Measurements from ENCODE around the gene TMEM79. TPM values are rescaled to one million over a fixed set of nuclear protein-coding genes. Genes with fewer than 3 reads are reported as not detected.

The TMEM79 gene, protein sequence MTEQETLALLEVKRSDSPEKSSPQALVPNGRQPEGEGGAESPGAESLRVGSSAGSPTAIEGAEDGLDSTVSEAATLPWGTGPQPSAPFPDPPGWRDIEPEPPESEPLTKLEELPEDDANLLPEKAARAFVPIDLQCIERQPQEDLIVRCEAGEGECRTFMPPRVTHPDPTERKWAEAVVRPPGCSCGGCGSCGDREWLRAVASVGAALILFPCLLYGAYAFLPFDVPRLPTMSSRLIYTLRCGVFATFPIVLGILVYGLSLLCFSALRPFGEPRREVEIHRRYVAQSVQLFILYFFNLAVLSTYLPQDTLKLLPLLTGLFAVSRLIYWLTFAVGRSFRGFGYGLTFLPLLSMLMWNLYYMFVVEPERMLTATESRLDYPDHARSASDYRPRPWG
- polyA plus RNA-seq (2013): 3.2 and 3.8 TPM in 2 replicates

DNA sequence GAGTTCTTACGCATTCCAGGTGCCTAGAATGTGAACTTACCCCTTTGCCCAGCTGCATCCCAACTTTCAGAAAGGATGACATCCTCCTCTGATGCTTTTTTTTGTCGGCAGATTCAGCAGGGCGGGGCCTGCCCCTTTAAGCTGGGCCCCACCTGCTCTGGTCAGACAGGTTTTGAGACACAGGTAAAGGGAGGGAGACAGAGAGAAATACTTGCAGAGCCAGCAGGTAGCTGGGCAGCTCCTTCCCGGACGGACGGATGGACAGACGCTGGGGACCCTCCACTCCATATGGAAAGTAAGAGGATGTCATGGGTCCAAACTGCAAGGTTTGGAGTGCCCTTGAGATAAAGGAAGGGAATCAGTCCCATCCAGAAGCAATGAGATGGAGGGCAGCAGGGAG lies at the start of gene TMEM79:
Gene TMEM79, plus strand, starts transcription at position 214 of the 400 bp plus-strand sequence. CDS start 902 bp downstream, outside the sequence.
- Histone ChIP-seq H4K12ac (ENCODE audit: low read depth, low read length) (peak within 1 kb of the TSS; percentile 90), H3K79me1 (ENCODE audit: low read length) (peaks cover 5% of the 10 kb centered on the region), H2BK12ac (ENCODE audit: low read length) (peak within 1 kb of the TSS; percentile 34), H2AFZ (ENCODE audit: insufficient read depth, low read length, poor library complexity) (peak within 1 kb of the TSS; percentile 66), H2BK120ac (ENCODE audit: insufficient read depth, low read length, poor library complexity) (peak within 1 kb of the TSS; percentile 50), H4K91ac (ENCODE audit: low read depth, low read length) (peak within 1 kb of the TSS; percentile 84), H3K4me2 (ENCODE audit: low read length) (peak within 1 kb of the TSS; percentile 81), H2AK5ac (ENCODE audit: low read length) (peak within 1 kb of the TSS; percentile 36), H3K4me1 (ENCODE audit: control insufficient read depth in 1 of 2, insufficient read depth in 2 of 2, low read length in 2 of 2) (peaks cover 20 to 21% of the 10 kb centered on the region in 2 experiments), H3K79me2 (ENCODE audit: control insufficient read depth, insufficient read depth, low read length, poor library complexity) (peaks cover 20% of the 10 kb centered on the region), H3K9ac (ENCODE audit: low read length) (no peak within 1 kb of the TSS), H3K4me3 (ENCODE audit: low read depth, low read length) (no peak within 1 kb of the TSS), H3K14ac (ENCODE audit: low read length) (peak within 1 kb of the TSS; percentile 81), H3K23ac (ENCODE audit: low read length) (no peak within 1 kb of the TSS), H3K18ac (ENCODE audit: low read length) (peak within 1 kb of the TSS; percentile 93), H3K27ac (ENCODE audit: low read depth, low read length) (peak within 1 kb of the TSS; percentile 60), H3K4ac (ENCODE audit: low read depth, low read length) (peak within 1 kb of the TSS; percentile 76), H3K36me3 (ENCODE audit: control insufficient read depth in 1 of 2, insufficient read depth in 2 of 2, low read length in 2 of 2) (peaks cover 7 to 10% of the 10 kb centered on the region in 2 experiments), H3K9me3 (ENCODE audit: insufficient read depth, low read depth, low read length) (no peaks in the 10 kb centered on the region), H2BK5ac (ENCODE audit: low read depth, low read length, poor library complexity) (no peak within 1 kb of the TSS), H4K8ac (ENCODE audit: low read depth, low read length) (peak within 1 kb of the TSS; percentile 98), H3K27me3 (ENCODE audit: insufficient read depth, low read length) (no peaks in the 10 kb centered on the region)
- no CpG with 5 or more reads among the region's 7 CpGs for WGBS (ENCODE audit: extremely low coverage, insufficient coverage, insufficient read length)
- DNase-seq: peak; percentile 6 to 58

DNA sequence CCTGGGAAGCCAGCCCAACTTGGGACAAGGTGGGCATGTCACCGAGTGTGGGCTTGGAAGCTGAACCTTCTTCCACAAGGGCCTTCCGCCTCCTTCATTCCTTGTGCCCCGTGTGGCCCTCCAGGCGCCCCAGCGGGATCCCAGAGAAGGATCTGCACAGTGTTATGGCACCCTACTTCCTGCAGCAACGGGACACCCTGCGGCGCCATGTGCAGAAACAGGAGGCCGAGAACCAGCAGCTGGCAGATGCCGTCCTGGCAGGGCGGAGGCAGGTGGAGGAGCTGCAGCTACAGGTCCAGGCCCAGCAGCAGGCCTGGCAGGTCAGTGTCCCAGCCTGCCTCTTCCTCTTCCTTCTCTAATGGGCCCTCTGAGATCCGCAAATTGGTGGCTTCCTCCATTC lies 48.0 kb upstream of the TMEM79 start:
- H4K12ac ChIP-seq (ENCODE audit: low read depth, low read length): no peak overlapping the region
- no peak overlapping the region for H4K91ac ChIP-seq (ENCODE audit: low read depth, low read length)
- H3K4me1 ChIP-seq (ENCODE audit: control insufficient read depth in 1 of 2, insufficient read depth in 2 of 2, low read length in 2 of 2): peaks cover 8 to 18% of the 10 kb centered on the region in 2 experiments
- no peak overlapping the region for H2BK5ac ChIP-seq (ENCODE audit: low read depth, low read length, poor library complexity)
- H2BK120ac ChIP-seq (ENCODE audit: insufficient read depth, low read length, poor library complexity): no peak overlapping the region
- no peak overlapping the region for H3K23ac ChIP-seq (ENCODE audit: low read length)
- no peaks in the 10 kb centered on the region for H3K9me3 ChIP-seq (ENCODE audit: insufficient read depth, low read depth, low read length)
- no peak overlapping the region for H3K4me2 ChIP-seq (ENCODE audit: low read length)
- H3K14ac ChIP-seq (ENCODE audit: low read length): no peak overlapping the region
- no peaks in the 10 kb centered on the region for H3K27me3 ChIP-seq (ENCODE audit: insufficient read depth, low read length)
- no peak overlapping the region for H3K18ac ChIP-seq (ENCODE audit: low read length)
- H2AK5ac ChIP-seq (ENCODE audit: low read length): no peak overlapping the region
- peaks cover 3% of the 10 kb centered on the region for H3K79me1 ChIP-seq (ENCODE audit: low read length)
- H2AFZ ChIP-seq (ENCODE audit: insufficient read depth, low read length, poor library complexity): no peak overlapping the region
- H4K8ac ChIP-seq (ENCODE audit: low read depth, low read length): no peak overlapping the region
- no peak overlapping the region for H3K9ac ChIP-seq (ENCODE audit: low read length)
- WGBS (ENCODE audit: extremely low coverage, insufficient coverage, insufficient read length): no CpG with 5 or more reads among the region's 12 CpGs
- peaks cover 32 to 34% of the 10 kb centered on the region in 2 experiments for H3K36me3 ChIP-seq (ENCODE audit: control insufficient read depth in 1 of 2, insufficient read depth in 2 of 2, low read length in 2 of 2)
- no peak overlapping the region for H3K4ac ChIP-seq (ENCODE audit: low read depth, low read length)
- H2BK12ac ChIP-seq (ENCODE audit: low read length): no peak overlapping the region
- no peak for DNase-seq
- H3K4me3 ChIP-seq (ENCODE audit: low read depth, low read length): no peak overlapping the region
- no peak overlapping the region for H3K27ac ChIP-seq (ENCODE audit: low read depth, low read length)
- no peaks in the 10 kb centered on the region for H3K79me2 ChIP-seq (ENCODE audit: control insufficient read depth, insufficient read depth, low read length, poor library complexity)

DNA sequence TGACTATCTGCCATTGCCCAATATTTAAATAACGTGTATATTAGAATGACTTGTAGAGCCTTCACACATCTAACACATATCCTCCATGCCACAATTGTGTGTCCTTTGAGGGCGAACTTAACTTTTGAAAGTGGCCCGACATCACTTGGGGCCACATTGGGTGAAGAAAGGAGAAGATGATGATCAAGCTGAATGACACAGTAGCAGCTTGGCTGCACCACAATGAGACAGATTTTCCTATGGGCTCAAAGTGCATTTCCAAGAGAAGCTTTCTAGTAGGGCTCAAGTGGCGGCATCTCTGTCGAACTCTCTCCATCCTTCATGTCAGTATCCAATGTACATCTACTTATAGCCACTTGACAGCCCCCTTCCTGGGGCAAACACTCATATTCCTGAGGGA lies 45.9 kb upstream of the TMEM79 start:
- H2BK5ac ChIP-seq (ENCODE audit: low read depth, low read length, poor library complexity): no peak overlapping the region
- no peak overlapping the region for H3K4me2 ChIP-seq (ENCODE audit: low read length)
- H3K79me2 ChIP-seq (ENCODE audit: control insufficient read depth, insufficient read depth, low read length, poor library complexity): no peaks in the 10 kb centered on the region
- H3K9me3 ChIP-seq (ENCODE audit: insufficient read depth, low read depth, low read length): peaks cover 2% of the 10 kb centered on the region
- peaks cover 3 to 6% of the 10 kb centered on the region in 2 experiments for H3K4me1 ChIP-seq (ENCODE audit: control insufficient read depth in 1 of 2, insufficient read depth in 2 of 2, low read length in 2 of 2)
- no peak overlapping the region for H3K4me3 ChIP-seq (ENCODE audit: low read depth, low read length)
- H2AK5ac ChIP-seq (ENCODE audit: low read length): no peak overlapping the region
- H3K27ac ChIP-seq (ENCODE audit: low read depth, low read length): no peak overlapping the region
- no peak overlapping the region for H3K18ac ChIP-seq (ENCODE audit: low read length)
- DNase-seq: no peak
- peaks cover 3% of the 10 kb centered on the region for H3K79me1 ChIP-seq (ENCODE audit: low read length)
- H3K36me3 ChIP-seq (ENCODE audit: control insufficient read depth in 1 of 2, insufficient read depth in 2 of 2, low read length in 2 of 2): peaks cover 32 to 34% of the 10 kb centered on the region in 2 experiments
- no peaks in the 10 kb centered on the region for H3K27me3 ChIP-seq (ENCODE audit: insufficient read depth, low read length)
- no peak overlapping the region for H4K12ac ChIP-seq (ENCODE audit: low read depth, low read length)
- H3K9ac ChIP-seq (ENCODE audit: low read length): no peak overlapping the region
- no peak overlapping the region for H4K8ac ChIP-seq (ENCODE audit: low read depth, low read length)
- H4K91ac ChIP-seq (ENCODE audit: low read depth, low read length): no peak overlapping the region
- no peak overlapping the region for H2AFZ ChIP-seq (ENCODE audit: insufficient read depth, low read length, poor library complexity)
- no CpG with 5 or more reads among the region's 5 CpGs for WGBS (ENCODE audit: extremely low coverage, insufficient coverage, insufficient read length)
- no peak overlapping the region for H3K23ac ChIP-seq (ENCODE audit: low read length)
- no peak overlapping the region for H2BK12ac ChIP-seq (ENCODE audit: low read length)
- no peak overlapping the region for H2BK120ac ChIP-seq (ENCODE audit: insufficient read depth, low read length, poor library complexity)
- no peak overlapping the region for H3K14ac ChIP-seq (ENCODE audit: low read length)
- H3K4ac ChIP-seq (ENCODE audit: low read depth, low read length): no peak overlapping the region

DNA sequence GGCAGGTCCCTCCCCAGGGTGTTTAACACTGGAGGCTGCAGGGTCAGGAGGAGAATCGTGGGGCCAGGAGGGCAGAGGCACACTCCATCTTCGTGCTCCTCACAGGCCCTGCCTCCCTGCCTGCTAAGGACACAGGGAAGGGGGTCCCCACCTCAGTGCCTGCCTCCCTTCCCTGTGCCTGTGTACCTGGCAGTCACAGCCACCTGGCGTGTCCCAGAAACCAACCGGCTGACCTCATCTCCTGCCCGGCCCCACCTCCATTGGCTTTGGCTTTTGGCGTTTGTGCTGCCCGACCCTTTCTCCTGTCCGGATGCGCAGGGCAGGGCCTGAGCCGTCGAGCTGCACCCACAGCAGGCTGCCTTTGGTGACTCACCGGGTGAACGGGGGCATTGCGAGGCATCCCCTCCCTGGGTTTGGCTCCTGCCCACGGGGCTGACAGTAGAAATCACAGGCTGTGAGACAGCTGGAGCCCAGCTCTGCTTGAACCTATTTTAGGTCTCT lies 42.8 kb upstream of the TMEM79 start:
- H2BK120ac ChIP-seq (ENCODE audit: insufficient read depth, low read length, poor library complexity): no peak overlapping the region
- H3K4me2 ChIP-seq (ENCODE audit: low read length): no peak overlapping the region
- no peak overlapping the region for H3K4me3 ChIP-seq (ENCODE audit: low read depth, low read length)
- H3K27me3 ChIP-seq (ENCODE audit: insufficient read depth, low read length): no peaks in the 10 kb centered on the region
- H3K27ac ChIP-seq (ENCODE audit: low read depth, low read length): no peak overlapping the region
- H3K4ac ChIP-seq (ENCODE audit: low read depth, low read length): no peak overlapping the region
- no peaks in the 10 kb centered on the region for H3K4me1 ChIP-seq (ENCODE audit: control insufficient read depth in 1 of 2, insufficient read depth in 2 of 2, low read length in 2 of 2)
- H2AK5ac ChIP-seq (ENCODE audit: low read length): no peak overlapping the region
- no peaks in the 10 kb centered on the region for H3K79me2 ChIP-seq (ENCODE audit: control insufficient read depth, insufficient read depth, low read length, poor library complexity)
- peaks cover 20 to 23% of the 10 kb centered on the region in 2 experiments for H3K36me3 ChIP-seq (ENCODE audit: control insufficient read depth in 1 of 2, insufficient read depth in 2 of 2, low read length in 2 of 2)
- peaks cover 2% of the 10 kb centered on the region for H3K9me3 ChIP-seq (ENCODE audit: insufficient read depth, low read depth, low read length)
- no peaks in the 10 kb centered on the region for H3K79me1 ChIP-seq (ENCODE audit: low read length)
- no peak overlapping the region for H4K12ac ChIP-seq (ENCODE audit: low read depth, low read length)
- no peak overlapping the region for H2BK5ac ChIP-seq (ENCODE audit: low read depth, low read length, poor library complexity)
- no peak overlapping the region for H2AFZ ChIP-seq (ENCODE audit: insufficient read depth, low read length, poor library complexity)
- no peak overlapping the region for H3K23ac ChIP-seq (ENCODE audit: low read length)
- no peak overlapping the region for H4K91ac ChIP-seq (ENCODE audit: low read depth, low read length)
- no peak overlapping the region for H3K9ac ChIP-seq (ENCODE audit: low read length)
- no peak for DNase-seq
- no peak overlapping the region for H3K18ac ChIP-seq (ENCODE audit: low read length)
- WGBS (ENCODE audit: extremely low coverage, insufficient coverage, insufficient read length): no CpG with 5 or more reads among the region's 15 CpGs
- no peak overlapping the region for H3K14ac ChIP-seq (ENCODE audit: low read length)
- H2BK12ac ChIP-seq (ENCODE audit: low read length): no peak overlapping the region
- no peak overlapping the region for H4K8ac ChIP-seq (ENCODE audit: low read depth, low read length)
